ENCODE measurements around the gene MOSPD2.

The MOSPD2 gene

DNA sequence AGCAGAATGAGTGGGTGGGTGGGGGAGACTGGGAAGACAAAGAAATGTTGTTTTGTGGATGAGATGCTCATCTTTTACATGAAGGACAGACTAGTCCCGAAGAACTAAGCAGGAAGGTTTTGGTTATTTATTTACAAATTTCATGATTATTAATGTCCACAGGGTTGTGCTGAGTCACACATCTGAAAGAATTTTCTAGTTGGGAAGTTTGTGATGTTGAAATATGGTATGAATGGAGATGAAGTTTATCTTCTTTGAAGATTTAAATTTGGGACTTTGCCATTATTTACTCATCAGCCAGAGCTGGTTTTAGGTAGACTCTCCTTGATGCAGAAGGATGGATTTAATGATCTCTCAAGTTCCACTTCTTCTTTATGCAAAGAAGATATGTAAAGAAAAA, 75.5 kb downstream of the MOSPD2 start:
- no peak for DNase-seq (ENCODE audit: low read depth)
- TF ChIP-seq, protein P1, sequence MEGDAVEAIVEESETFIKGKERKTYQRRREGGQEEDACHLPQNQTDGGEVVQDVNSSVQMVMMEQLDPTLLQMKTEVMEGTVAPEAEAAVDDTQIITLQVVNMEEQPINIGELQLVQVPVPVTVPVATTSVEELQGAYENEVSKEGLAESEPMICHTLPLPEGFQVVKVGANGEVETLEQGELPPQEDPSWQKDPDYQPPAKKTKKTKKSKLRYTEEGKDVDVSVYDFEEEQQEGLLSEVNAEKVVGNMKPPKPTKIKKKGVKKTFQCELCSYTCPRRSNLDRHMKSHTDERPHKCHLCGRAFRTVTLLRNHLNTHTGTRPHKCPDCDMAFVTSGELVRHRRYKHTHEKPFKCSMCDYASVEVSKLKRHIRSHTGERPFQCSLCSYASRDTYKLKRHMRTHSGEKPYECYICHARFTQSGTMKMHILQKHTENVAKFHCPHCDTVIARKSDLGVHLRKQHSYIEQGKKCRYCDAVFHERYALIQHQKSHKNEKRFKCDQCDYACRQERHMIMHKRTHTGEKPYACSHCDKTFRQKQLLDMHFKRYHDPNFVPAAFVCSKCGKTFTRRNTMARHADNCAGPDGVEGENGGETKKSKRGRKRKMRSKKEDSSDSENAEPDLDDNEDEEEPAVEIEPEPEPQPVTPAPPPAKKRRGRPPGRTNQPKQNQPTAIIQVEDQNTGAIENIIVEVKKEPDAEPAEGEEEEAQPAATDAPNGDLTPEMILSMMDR (conservative IDR thresholded peaks at IDR 0.05; ENCODE audit: control insufficient read depth, insufficient read depth, low read depth, low read length) = no peak
- no peak overlapping the region for H3K4me3 ChIP-seq (ENCODE audit: control insufficient read depth, low read depth, low read length)

DNA sequence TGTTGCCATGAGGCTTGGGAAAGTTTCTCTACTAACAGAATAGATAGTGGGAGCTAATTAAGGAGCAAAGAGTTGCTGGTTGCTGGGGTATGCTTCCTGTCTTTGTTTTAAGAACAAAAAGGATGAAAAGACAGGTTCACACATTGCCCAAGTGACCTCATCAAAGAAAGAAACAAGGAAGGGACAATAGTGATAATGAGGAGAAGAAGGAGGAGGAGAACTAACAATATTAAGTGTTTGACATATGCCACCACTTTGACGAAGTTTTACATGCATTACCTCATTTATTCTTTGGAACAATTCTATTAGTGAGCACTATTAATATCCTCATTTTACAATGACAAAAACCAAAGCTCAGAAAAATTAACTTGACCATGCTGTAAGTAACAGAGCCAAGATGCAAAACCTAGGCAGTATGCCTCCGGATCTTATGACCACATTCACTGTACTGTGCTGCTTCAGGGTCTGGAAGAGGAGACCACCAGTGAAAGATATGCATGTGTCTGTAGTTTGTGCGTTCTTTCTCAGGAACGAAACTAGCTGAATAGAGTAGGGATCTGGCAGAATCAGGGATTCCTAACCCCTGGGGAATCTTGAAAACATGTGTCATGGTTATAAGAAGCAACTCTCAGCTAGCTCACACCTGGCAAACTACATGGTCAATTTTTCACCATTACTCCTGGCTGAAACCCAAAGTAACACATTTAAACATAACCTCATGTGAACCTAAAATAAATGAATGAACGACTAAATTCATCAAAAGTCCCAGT, 83.8 kb downstream of the MOSPD2 start:
- no peak overlapping the region for H3K4me3 ChIP-seq (ENCODE audit: control insufficient read depth, low read depth, low read length)
- TF ChIP-seq, protein P1 (conservative IDR thresholded peaks at IDR 0.05; ENCODE audit: control insufficient read depth, insufficient read depth, low read depth, low read length) = no peak
- DNase-seq (ENCODE audit: low read depth) = no peak

DNA sequence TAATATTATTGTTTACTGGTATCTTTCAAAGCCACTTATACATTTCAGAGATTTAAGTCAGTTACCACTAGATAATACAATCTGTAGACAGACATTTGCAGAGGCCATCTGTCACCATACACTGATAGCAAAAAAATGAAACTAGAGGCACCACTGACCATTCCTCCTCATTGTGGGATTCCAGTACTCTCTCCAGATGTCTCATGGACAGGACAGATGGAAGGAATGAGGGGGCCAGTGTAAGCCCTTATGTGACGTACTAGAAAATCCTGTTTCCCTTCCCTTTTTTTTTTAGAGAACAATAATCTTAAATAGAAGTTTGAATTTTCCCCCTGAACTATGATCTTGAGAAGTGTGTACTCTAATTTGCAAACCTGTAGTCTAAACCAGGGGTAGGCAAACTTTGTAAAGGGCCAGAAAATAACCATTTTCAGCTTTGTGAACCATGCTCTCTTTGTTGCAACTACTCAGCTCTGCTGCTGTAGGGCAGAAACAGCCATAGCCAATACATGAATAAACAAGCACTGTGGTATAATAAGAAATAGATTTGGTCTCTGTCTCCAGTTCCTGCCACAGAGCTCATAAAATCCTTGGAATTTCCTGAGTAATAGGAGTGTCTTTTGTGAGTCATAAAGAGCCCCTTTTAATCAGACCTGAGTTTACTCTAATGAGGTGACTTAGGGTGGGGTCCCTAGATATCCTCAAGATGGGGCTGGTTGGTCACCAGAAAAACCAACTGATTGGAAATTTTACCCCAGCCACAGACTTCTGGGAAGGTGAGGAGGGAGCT, 90.4 kb downstream of the MOSPD2 start:
- TF ChIP-seq, protein P1 (conservative IDR thresholded peaks at IDR 0.05; ENCODE audit: control insufficient read depth, insufficient read depth, low read depth, low read length) = no peak
- DNase-seq (ENCODE audit: low read depth) = peak; percentile 14
- H3K4me3 ChIP-seq (ENCODE audit: control insufficient read depth, low read depth, low read length) = no peak overlapping the region

DNA sequence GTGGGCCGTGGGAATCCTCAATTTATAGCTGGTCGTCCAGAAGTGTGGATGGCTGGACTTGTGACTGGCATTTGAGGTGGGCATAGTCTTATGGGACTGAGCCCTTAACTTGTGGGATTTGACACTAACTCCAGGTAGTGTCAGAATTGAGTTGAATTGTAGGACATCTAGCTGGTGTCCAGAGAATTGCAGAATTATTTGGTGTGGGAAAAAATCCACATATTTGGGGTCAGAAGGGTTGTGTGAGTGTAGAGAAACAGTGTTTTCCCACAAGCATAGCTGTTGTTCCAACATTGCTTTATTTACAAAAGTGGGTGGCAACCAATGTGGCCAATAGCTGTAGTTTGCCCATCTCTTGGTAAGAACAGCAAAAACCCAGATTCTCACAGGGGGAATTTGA, 91.3 kb downstream of the MOSPD2 start:
- peak; percentile 8 for DNase-seq (ENCODE audit: low read depth)
- TF ChIP-seq, protein P1 (conservative IDR thresholded peaks at IDR 0.05; ENCODE audit: control insufficient read depth, insufficient read depth, low read depth, low read length) = peak; percentile 7
- no peak overlapping the region for H3K4me3 ChIP-seq (ENCODE audit: control insufficient read depth, low read depth, low read length)
